ENCODE results near the gene PTPRS. TPM values are rescaled to one million over a fixed set of nuclear protein-coding genes. Genes with fewer than 3 reads are reported as not detected.
"Not testable (repeated sequence)": the region's sequence is repeated elsewhere in the genome, so short reads cannot be mapped to it uniquely, and the experiment has no call there.

Gene PTPRS
- total RNA-seq, 2 donors from 2014 or later = 7.9 to 15.6 TPM

GRCh38 chr19:5365905-5366304 is 25.3 kb upstream of the PTPRS start:
- DNase-seq = no peak
- H3K9me3 ChIP-seq = no peaks in the 10 kb centered on the region
- H3K27me3 ChIP-seq = no peaks in the 10 kb centered on the region
- intact Hi-C loops (cut with DNase I) = no loop called here
- no peak overlapping the region for H3K27ac ChIP-seq
- no peaks in the 10 kb centered on the region for H3K4me1 ChIP-seq
- H3K36me3 ChIP-seq = no peaks in the 10 kb centered on the region
- H3K4me3 ChIP-seq = no peak overlapping the region
- H3K9ac ChIP-seq (ENCODE audit: low read depth in 2 of 2, low read length in 2 of 2) = no peak overlapping the region
- TF ChIP-seq CTCF (IDR thresholded peaks at IDR 0.05) = no peak

GRCh38 chr19:5364674-5365073 is 24.1 kb upstream of the PTPRS start:
- no peaks in the 10 kb centered on the region for H3K9me3 ChIP-seq
- no peak for DNase-seq
- no peaks in the 10 kb centered on the region for H3K36me3 ChIP-seq
- no peak for TF ChIP-seq CTCF (IDR thresholded peaks at IDR 0.05)
- H3K4me3 ChIP-seq = no peak overlapping the region
- H3K9ac ChIP-seq (ENCODE audit: low read depth in 2 of 2, low read length in 2 of 2) = no peak overlapping the region
- no peaks in the 10 kb centered on the region for H3K27me3 ChIP-seq
- no peaks in the 10 kb centered on the region for H3K4me1 ChIP-seq
- intact Hi-C loops (cut with DNase I) = no loop called here
- no peak overlapping the region for H3K27ac ChIP-seq

- intact Hi-C loops (cut with DNase I); H3K4me1 ChIP-seq; H3K36me3 ChIP-seq; H3K27ac ChIP-seq; H3K9ac ChIP-seq (ENCODE audit: low read depth in 2 of 2, low read length in 2 of 2); H3K4me3 ChIP-seq; DNase-seq; H3K27me3 ChIP-seq; H3K9me3 ChIP-seq: not testable (repeated sequence)
These were observed 21.2 kb upstream of the PTPRS start for GRCh38 chr19:5361839-5362238.

- no peak for TF ChIP-seq CTCF (IDR thresholded peaks at IDR 0.05)
- no peak overlapping the region for H3K27ac ChIP-seq
- intact Hi-C loops (cut with DNase I) = no loop called here
These were observed 20.8 kb upstream of the PTPRS start for GRCh38 chr19:5361407-5361806.

GRCh38 chr19:5360003-5360780 is 19.6 kb upstream of the PTPRS start:
- H3K27me3 ChIP-seq = no peaks in the 10 kb centered on the region
- TF ChIP-seq CTCF (IDR thresholded peaks at IDR 0.05) = no peak
- no peak overlapping the region for H3K27ac ChIP-seq
- no peak overlapping the region for H3K4me3 ChIP-seq
- H3K4me1 ChIP-seq = no peaks in the 10 kb centered on the region
- intact Hi-C loops (cut with DNase I) = no loop called here
- no peaks in the 10 kb centered on the region for H3K36me3 ChIP-seq
- no peak for DNase-seq
- no peak overlapping the region for H3K9ac ChIP-seq (ENCODE audit: low read depth in 2 of 2, low read length in 2 of 2)
- no peaks in the 10 kb centered on the region for H3K9me3 ChIP-seq

More at GRCh38 chr19:5361407-5361806, 20.8 kb upstream of the PTPRS start:
- H3K4me3 ChIP-seq = no peak overlapping the region
- no peaks in the 10 kb centered on the region for H3K4me1 ChIP-seq
- DNase-seq = no peak
- no peak overlapping the region for H3K9ac ChIP-seq (ENCODE audit: low read depth in 2 of 2, low read length in 2 of 2)
- no peaks in the 10 kb centered on the region for H3K27me3 ChIP-seq
- no peaks in the 10 kb centered on the region for H3K9me3 ChIP-seq
- no peaks in the 10 kb centered on the region for H3K36me3 ChIP-seq

GRCh38 chr19:5358173-5358800 is 17.7 kb upstream of the PTPRS start:
- intact Hi-C loops (cut with DNase I) = no loop called here

More at GRCh38 chr19:5358173-5358800, 17.7 kb upstream of the PTPRS start:
- no peaks in the 10 kb centered on the region for H3K27me3 ChIP-seq
- no peak overlapping the region for H3K9ac ChIP-seq (ENCODE audit: low read depth in 2 of 2, low read length in 2 of 2)
- no peaks in the 10 kb centered on the region for H3K4me1 ChIP-seq
- H3K4me3 ChIP-seq = no peak overlapping the region
- no peak for TF ChIP-seq CTCF (IDR thresholded peaks at IDR 0.05)
- no peaks in the 10 kb centered on the region for H3K9me3 ChIP-seq
- no peak overlapping the region for H3K27ac ChIP-seq
- no peaks in the 10 kb centered on the region for H3K36me3 ChIP-seq
- no peak for DNase-seq

All from colonic mucosa (tissue), 4 donors.